Panc1 (cell line): ENCODE data around the gene AGAP4.
"Not testable (repeated sequence)": the region's sequence is repeated elsewhere in the genome, so short reads cannot be mapped to it uniquely, and the experiment has no call there.

Experiments used
- CTCF ChIP-seq: fragments of 450-650 bp; IDR thresholded peaks from 2 replicates; pipeline ENCODE4 v1.5.1; 2017; ENCODE audit warnings: mild to moderate bottlenecking
- POLR2AphosphoS5 ChIP-seq: IDR thresholded peaks from 2 replicates; pipeline ENCODE4 v1.6.1; 2012; ENCODE audit warnings: mild to moderate bottlenecking, low read depth, low read length, moderate library complexity
- TF ChIP-seq, protein P1 (sequence below), 2 experiments: IDR thresholded peaks; 2 replicates each; pipeline ENCODE4 v1.6.1; 2011 to 2012; ENCODE audit warnings: low read depth in 2 of 2, control low read depth in 1 of 2, low read length in 1 of 2, mild to moderate bottlenecking in 1 of 2, moderate library complexity in 1 of 2; ENCODE audit not compliant: insufficient read depth in 1 of 2

DNA sequence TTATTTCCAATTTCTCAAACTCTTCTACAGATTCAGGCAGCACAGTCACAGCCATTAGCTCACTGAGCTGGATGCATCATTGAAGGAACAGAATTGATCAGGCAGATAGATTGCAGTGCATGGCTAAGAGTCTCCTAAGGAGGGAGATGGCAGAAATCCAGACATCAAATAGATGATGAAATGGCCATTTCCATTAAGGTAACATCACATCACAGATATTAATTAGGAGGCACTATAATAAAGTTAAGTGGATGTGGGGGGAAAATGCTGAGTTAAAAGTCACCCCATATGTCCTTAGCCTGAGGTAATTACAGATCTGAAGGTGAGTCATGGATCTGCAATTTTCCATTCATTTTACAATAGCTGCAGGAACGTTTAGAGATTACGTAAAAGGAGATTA is 35.6 kb upstream of the AGAP4 start:
- TF ChIP-seq CTCF, POLR2AphosphoS5: not testable (repeated sequence)
- TF ChIP-seq, protein P1, sequence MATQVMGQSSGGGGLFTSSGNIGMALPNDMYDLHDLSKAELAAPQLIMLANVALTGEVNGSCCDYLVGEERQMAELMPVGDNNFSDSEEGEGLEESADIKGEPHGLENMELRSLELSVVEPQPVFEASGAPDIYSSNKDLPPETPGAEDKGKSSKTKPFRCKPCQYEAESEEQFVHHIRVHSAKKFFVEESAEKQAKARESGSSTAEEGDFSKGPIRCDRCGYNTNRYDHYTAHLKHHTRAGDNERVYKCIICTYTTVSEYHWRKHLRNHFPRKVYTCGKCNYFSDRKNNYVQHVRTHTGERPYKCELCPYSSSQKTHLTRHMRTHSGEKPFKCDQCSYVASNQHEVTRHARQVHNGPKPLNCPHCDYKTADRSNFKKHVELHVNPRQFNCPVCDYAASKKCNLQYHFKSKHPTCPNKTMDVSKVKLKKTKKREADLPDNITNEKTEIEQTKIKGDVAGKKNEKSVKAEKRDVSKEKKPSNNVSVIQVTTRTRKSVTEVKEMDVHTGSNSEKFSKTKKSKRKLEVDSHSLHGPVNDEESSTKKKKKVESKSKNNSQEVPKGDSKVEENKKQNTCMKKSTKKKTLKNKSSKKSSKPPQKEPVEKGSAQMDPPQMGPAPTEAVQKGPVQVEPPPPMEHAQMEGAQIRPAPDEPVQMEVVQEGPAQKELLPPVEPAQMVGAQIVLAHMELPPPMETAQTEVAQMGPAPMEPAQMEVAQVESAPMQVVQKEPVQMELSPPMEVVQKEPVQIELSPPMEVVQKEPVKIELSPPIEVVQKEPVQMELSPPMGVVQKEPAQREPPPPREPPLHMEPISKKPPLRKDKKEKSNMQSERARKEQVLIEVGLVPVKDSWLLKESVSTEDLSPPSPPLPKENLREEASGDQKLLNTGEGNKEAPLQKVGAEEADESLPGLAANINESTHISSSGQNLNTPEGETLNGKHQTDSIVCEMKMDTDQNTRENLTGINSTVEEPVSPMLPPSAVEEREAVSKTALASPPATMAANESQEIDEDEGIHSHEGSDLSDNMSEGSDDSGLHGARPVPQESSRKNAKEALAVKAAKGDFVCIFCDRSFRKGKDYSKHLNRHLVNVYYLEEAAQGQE (IDR thresholded peaks at IDR 0.05; ENCODE audit: insufficient read depth in 1 of 2, low read depth in 2 of 2, low read length in 1 of 2): not testable (repeated sequence)
